Large intestine (tissue), 3 donors: ENCODE data around the gene RBP5. TPM values are rescaled to one million over a fixed set of nuclear protein-coding genes. Genes with fewer than 3 reads are reported as not detected.

Experiments used
- DNase-seq, 2 donors: peaks; one replicate each; pipeline versions ENCODE4 v3.0.0 to v3.0.0-alpha.2; 2013
- H3K27ac ChIP-seq: one replicate; pipeline ENCODE4 v1.5.1; 2013; ENCODE audit warnings: low read length
- H3K27me3 ChIP-seq: 2 replicates; pipeline ENCODE4 v1.6.1; 2013; ENCODE audit warnings: low read length; ENCODE audit not compliant: control insufficient read depth, insufficient read depth
- H3K36me3 ChIP-seq: 2 replicates; pipeline ENCODE4 v1.6.1; 2013; ENCODE audit warnings: low read length; ENCODE audit not compliant: control insufficient read depth, insufficient read depth
- H3K4me1 ChIP-seq: one replicate; pipeline ENCODE4 v1.6.1; 2013; ENCODE audit warnings: low read length; ENCODE audit not compliant: control insufficient read depth, insufficient read depth
- H3K4me3 ChIP-seq: one replicate; pipeline ENCODE4 v1.5.1; 2013; ENCODE audit warnings: low read length
- H3K9me3 ChIP-seq: one replicate; pipeline ENCODE4 v1.6.1; 2013; ENCODE audit warnings: mild to moderate bottlenecking, low read depth, low read length, moderate library complexity; ENCODE audit not compliant: control insufficient read depth
- WGBS: methylation state at CpG from one replicate; pipeline ENCODE4 v1.1.5; 2013; ENCODE audit warnings: low lambda C conversion rate; ENCODE audit not compliant: insufficient coverage; 5-methylcytosine and 5-hydroxymethylcytosine counted together
- polyA plus RNA-seq: library from polyadenylated mRNA; unstranded; fragments of 120-200 nt; gene quantifications from one replicate; pipeline ENCODE4 v1.2.1, GENCODE V29; 2013

The RBP5 gene
- polyA plus RNA-seq, 1 donor: 25.7 TPM

DNA sequence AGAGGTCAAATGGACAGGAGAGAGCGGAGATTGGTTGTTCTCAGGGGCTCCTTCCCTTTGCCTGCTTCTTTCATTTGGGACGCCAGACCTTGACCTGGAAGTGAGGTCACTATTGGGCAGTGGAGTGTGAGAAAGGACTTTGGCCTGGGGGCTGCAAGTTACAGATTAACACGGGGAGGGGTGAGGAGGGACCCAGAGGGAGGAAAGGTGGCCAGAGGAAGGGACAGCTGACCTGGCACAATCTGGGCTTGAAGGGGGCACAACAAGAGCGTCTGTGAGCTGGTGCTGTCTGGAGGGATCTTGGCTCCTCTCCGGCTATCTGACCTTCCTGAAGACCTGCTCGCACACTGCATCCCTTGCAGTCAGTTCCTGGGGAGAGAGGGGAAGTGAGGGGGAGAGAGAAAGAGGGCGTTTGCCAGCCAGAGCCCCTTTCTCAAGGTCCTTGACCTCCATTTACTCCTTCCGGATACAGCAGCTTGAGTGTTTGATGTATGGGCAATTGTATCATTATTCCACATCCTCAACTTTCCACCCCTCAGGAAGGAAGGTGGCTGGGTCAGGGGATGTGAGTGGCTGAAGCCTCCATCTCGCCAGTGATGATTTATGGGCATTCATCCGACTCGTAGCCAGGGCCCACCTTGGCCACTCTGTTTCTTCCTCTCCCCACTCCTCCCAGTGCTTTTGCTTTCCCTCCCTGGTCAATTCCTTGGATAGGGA, 4.7 kb downstream of the RBP5 start:
- Histone ChIP-seq H3K9me3 (no peaks in the 10 kb centered on the region), H3K4me3 (no peak overlapping the region), H3K36me3 (peaks cover 9% of the 10 kb centered on the region), H3K4me1 (peaks cover 29% of the 10 kb centered on the region), H3K27ac (no peak overlapping the region), H3K27me3 (no peaks in the 10 kb centered on the region)
- peak in 1 of 2 donors; percentile 66 for DNase-seq
- no CpG with 5 or more reads among the region's 11 CpGs for WGBS

DNA sequence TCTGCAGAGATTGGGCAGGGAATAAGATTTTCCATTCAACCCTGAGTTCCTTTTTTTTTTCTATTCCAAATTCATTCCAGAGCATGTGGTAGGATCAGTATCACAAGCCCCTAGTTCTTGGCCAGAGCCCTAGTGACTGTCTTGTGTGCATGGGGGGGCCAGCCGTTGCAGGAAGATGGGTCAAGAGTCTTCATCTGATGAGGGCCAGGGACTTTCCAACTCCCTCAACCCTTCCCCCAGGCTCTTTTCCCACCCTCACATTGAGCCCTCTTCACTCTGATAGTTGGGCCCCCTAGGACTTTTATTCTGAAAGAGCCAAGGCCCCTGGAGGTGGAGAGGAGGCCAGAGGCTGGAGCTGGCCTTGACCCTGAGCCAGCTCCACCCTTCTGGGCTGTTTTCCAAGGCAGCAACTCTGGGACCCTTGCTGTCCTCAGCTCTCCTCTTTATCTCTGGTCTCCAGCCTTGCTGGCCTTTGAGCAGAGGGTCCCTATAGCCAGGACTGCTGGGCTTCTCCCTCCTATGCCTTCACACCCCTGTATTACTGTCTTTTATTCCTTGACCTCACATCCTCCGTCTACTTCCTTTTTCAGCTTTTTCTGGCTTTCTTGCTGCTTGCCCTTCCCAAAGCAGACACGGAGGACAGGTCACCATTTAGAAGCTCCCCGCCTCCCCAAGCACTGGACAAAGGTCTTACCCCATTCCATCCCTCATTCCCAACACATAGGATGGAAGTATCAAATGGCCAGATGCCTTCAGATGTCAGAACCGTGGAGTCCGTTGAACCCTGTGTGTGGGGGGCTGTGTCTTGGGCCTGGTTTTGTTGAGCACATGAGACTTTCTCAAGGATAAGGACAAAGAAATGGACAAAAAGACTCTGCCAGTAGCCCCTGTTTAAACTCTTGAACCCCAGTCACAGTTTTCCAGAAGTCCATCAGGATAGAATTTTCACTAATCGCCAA, 5.6 kb downstream of the RBP5 start:
- Histone ChIP-seq H3K27me3 (no peaks in the 10 kb centered on the region), H3K4me3 (no peak overlapping the region), H3K9me3 (no peaks in the 10 kb centered on the region), H3K36me3 (peaks cover 9% of the 10 kb centered on the region), H3K27ac (no peak overlapping the region), H3K4me1 (peaks cover 25% of the 10 kb centered on the region)
- DNase-seq: peak in 1 of 2 donors; percentile 34
- WGBS: 73% methylated on average over 1 of the region's 7 CpGs

DNA sequence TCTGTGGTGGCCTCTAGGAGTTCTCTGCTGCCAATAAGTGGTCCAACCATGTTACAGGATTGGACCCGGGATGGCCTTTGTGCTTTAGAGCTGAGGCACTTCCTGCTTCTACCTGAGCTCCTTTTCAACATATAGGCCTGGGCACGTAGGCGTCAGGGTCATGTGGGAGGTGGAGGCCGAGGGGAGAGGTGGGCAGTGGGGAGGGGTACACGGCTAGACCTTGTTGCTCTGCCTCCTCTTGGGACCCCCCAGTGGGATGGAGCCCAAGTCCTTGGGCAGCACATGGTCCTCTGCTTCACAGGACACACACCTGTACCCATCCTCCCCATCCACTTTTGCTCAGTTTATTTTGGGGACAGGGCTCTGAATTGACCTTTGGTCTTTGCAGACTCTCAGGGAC, 7.4 kb downstream of the RBP5 start:
- no peak for DNase-seq
- Histone ChIP-seq H3K4me1 (peaks cover 29% of the 10 kb centered on the region), H3K27ac (no peak overlapping the region), H3K9me3 (no peaks in the 10 kb centered on the region), H3K27me3 (no peaks in the 10 kb centered on the region), H3K36me3 (peaks cover 16% of the 10 kb centered on the region), H3K4me3 (no peak overlapping the region)
- whole genome bisulfite sequencing: no CpG with 5 or more reads among the region's 5 CpGs

DNA sequence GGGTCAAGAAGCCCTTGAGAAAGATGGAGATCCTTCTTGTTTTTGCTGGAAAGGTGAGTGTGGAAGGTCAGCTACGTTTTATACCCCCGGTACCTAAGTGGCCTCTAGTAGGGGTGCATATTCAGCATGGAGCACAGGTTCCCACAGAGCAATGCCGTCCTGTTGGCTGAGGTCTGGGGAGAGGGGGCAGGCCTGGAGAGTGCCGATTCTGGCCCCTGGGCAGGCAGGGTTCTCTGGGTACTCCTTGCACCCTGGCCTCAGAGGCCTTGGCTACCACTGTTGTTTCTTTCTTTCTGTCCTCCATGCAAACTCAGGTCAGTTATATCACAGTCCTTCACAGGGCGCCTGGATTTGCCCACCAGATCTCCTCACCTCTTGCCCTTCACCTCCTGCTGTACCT, 8.5 kb downstream of the RBP5 start:
- Histone ChIP-seq H3K27ac (no peak overlapping the region), H3K4me1 (peaks cover 29% of the 10 kb centered on the region), H3K4me3 (no peak overlapping the region), H3K27me3 (no peaks in the 10 kb centered on the region), H3K36me3 (peaks cover 27% of the 10 kb centered on the region), H3K9me3 (no peaks in the 10 kb centered on the region)
- DNase-seq: no peak
- no CpG with 5 or more reads among the region's 5 CpGs for WGBS

DNA sequence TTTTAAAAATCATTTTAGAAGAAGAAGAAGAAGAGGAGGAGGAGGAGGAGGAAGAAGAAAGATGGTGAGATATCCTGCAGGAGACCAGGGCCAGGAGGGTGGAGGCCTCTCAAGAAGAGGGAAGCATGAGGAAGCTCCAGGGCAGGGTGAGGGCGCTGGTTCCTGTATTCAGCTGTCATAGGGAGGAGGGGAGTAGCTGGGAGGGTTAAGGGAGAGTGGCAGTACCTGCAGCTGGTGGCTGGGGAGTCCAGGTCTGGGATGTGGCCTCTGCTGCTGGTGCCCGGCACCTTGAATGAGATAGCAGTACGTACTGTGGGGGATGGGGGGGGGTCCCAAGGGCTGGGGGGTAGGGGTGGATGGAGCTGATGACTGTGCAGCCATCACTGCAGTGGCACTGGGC, 9.8 kb downstream of the RBP5 start:
- Histone ChIP-seq H3K27ac (no peak overlapping the region), H3K4me3 (no peak overlapping the region), H3K36me3 (peaks cover 32% of the 10 kb centered on the region), H3K27me3 (no peaks in the 10 kb centered on the region), H3K9me3 (no peaks in the 10 kb centered on the region), H3K4me1 (peaks cover 25% of the 10 kb centered on the region)
- WGBS: no CpG with 5 or more reads among the region's 3 CpGs
- DNase-seq: no peak

DNA sequence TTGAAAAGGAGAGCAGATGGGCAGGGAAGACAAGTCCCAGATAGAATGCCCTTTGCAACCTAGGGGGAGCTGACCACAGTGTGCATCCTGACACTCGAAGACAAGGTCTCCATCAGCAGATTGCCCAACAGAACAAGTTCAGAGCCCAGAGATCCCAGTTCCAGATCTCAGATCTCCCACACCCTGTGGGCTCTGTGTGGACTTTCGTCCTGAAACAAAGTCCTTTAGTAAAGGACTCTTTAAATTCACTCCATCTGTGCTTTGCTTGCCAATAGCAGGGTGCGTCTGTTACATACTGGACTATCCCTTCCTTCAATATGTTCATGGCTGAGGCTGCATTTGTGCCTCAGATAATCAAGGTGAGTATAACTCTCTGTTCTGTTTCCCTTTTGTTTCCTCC, 11.0 kb downstream of the RBP5 start:
- H3K9me3 ChIP-seq: no peaks in the 10 kb centered on the region

DNA sequence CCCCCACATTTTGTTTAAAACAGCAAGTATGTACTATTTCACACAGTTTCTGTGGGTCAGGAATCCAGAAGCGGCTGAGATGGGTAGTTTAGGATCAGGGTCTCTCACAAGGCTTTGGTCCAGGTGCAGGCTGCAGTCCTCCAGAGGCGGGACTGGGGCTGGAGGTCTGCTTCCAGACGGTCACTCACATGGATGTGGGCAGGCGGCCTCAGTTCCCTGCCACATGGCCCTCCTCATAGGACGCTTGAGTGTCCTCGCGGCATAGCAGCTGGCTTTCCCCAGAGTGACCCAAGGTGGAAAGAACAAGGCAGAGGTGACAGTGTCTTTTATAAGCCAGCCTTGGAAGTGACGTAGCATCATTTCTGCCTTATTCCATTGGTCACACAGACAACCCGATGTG, 11.8 kb downstream of the RBP5 start:
- DNase-seq: no peak
- no peaks in the 10 kb centered on the region for H3K27me3 ChIP-seq
- H3K4me1 ChIP-seq: peaks cover 13% of the 10 kb centered on the region
- no peaks in the 10 kb centered on the region for H3K9me3 ChIP-seq
- no peak overlapping the region for H3K4me3 ChIP-seq
- peaks cover 32% of the 10 kb centered on the region for H3K36me3 ChIP-seq
- H3K27ac ChIP-seq: no peak overlapping the region
- WGBS: no CpG with 5 or more reads among the region's 9 CpGs

More for the DNA sequence above, 11.0 kb downstream of the RBP5 start:
- Histone ChIP-seq H3K27me3 (no peaks in the 10 kb centered on the region), H3K36me3 (peaks cover 32% of the 10 kb centered on the region), H3K27ac (peak overlapping the region; percentile 61), H3K4me1 (peaks cover 13% of the 10 kb centered on the region), H3K4me3 (no peak overlapping the region)
- DNase-seq: peak; percentile 73 to 79
- WGBS: no CpG with 5 or more reads among the region's 3 CpGs

DNA sequence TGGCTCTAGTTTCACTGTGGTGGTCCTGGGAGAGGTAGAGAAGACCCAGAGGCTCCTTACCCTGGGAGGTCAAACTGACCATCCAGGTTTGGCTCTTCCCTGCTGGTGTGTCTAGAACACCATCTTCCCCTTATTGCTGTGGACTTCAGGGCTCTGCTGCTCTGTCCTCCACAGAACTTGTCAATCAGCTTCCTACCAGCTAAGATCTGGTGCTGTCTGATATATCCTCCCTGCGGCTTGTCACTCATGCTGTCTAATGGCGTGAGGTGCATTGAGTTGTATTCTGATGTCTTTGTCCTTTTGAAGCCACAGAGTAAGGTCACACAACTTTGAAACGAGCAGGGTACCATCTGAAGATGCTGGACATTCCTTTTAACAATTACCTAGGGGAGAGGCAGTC, 12.5 kb downstream of the RBP5 start:
- DNase-seq: no peak
- Histone ChIP-seq H3K4me1 (peaks cover 13% of the 10 kb centered on the region), H3K27ac (no peak overlapping the region), H3K27me3 (no peaks in the 10 kb centered on the region), H3K36me3 (peaks cover 31% of the 10 kb centered on the region), H3K4me3 (no peak overlapping the region), H3K9me3 (no peaks in the 10 kb centered on the region)
- WGBS: no CpG with 5 or more reads among the region's 3 CpGs

DNA sequence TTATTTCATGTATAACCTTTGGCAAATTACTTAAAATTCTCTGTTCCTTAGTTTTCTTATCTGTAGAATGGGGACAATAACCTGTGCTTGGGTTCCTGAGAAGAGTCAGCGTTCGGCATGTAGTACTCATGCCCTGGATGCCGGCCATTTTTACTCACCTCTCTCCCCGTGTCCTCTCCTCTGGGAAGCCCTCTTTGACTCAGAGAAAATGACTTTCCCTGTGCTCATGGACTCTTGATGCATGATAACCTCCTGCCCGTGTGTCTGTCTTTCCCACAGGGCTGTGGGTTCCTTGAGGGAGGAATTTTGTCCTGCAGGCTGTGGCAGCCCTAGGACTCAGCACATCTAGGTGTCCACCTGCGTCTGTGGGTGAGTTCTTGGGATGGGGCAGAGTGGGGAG, 13.8 kb downstream of the RBP5 start:
- no peak for DNase-seq
- no peaks in the 10 kb centered on the region for H3K9me3 ChIP-seq
- H3K4me3 ChIP-seq: no peak overlapping the region
- H3K27ac ChIP-seq: no peak overlapping the region
- no peaks in the 10 kb centered on the region for H3K27me3 ChIP-seq
- peaks cover 13% of the 10 kb centered on the region for H3K4me1 ChIP-seq
- H3K36me3 ChIP-seq: peaks cover 29% of the 10 kb centered on the region
- WGBS: no CpG with 5 or more reads among the region's 6 CpGs

DNA sequence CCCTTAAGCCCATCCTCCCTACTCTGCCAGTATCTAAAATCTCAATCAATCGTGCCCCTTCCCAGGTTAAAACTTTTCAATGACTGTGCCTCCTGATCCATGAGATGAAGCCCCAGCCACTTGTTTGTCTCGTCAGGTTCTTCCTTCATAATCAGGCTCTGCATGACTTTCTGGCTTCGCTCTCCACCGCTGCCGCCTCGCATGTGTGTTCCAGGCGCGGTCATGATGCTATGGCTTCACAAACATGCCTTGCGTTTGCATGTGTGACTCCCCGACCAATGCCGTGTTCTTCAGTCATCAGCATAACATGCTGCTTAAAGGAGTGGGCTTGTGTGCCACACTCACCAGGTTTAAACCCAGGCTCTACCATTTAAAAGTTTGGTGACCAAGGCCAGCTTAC, 14.7 kb downstream of the RBP5 start:
- peaks cover 19% of the 10 kb centered on the region for H3K4me1 ChIP-seq
- no peak overlapping the region for H3K4me3 ChIP-seq
- H3K27me3 ChIP-seq: no peaks in the 10 kb centered on the region
- H3K9me3 ChIP-seq: no peaks in the 10 kb centered on the region
- WGBS: no CpG with 5 or more reads among the region's 11 CpGs
- H3K27ac ChIP-seq: no peak overlapping the region
- no peak for DNase-seq
- peaks cover 23% of the 10 kb centered on the region for H3K36me3 ChIP-seq
